Glutamatergic neuron (in vitro differentiated cells): Measurements from ENCODE around the gene SLC35G3. TPM values are rescaled to one million over a fixed set of nuclear protein-coding genes. Genes with fewer than 3 reads are reported as not detected.
A peak's percentile ranks its signal among the peaks of the same experiment; 100 is the strongest.
"Not testable (repeated sequence)": the region's sequence is repeated elsewhere in the genome, so short reads cannot be mapped to it uniquely, and the experiment has no call there.

ENCODE experiments used
- DNase-seq: peaks from one replicate; pipeline ENCODE4 v3.0.0; 2022
- H3K27ac Mint-ChIP-seq: one replicate; pipeline ENCODE4 v1.8.0; 2020; ENCODE audit warnings: mild to moderate bottlenecking, mixed read lengths, inconsistent platforms; ENCODE audit not compliant: unreplicated experiment
- H3K27me3 Mint-ChIP-seq: one replicate; pipeline ENCODE4 v1.8.0; 2020; ENCODE audit warnings: mild to moderate bottlenecking, moderate library complexity, mixed read lengths, inconsistent platforms; ENCODE audit not compliant: unreplicated experiment
- H3K36me3 Mint-ChIP-seq: one replicate; pipeline ENCODE4 v1.8.0; 2020; ENCODE audit warnings: mild to moderate bottlenecking, mixed read lengths, inconsistent platforms; ENCODE audit not compliant: unreplicated experiment
- H3K4me1 Mint-ChIP-seq: one replicate; pipeline ENCODE4 v1.8.0; 2020; ENCODE audit warnings: mild to moderate bottlenecking, low read depth, mixed read lengths, inconsistent platforms; ENCODE audit not compliant: unreplicated experiment
- H3K4me3 Mint-ChIP-seq: one replicate; pipeline ENCODE4 v1.8.0; 2020; ENCODE audit warnings: mild to moderate bottlenecking, mixed read lengths, inconsistent platforms; ENCODE audit not compliant: unreplicated experiment
- H3K9me3 Mint-ChIP-seq: one replicate; pipeline ENCODE4 v1.8.0; 2020; ENCODE audit warnings: mild to moderate bottlenecking, moderate library complexity, mixed read lengths, inconsistent platforms; ENCODE audit not compliant: unreplicated experiment
- CTCF ChIP-seq: fragments of 200-600 bp; sonication (generic); IDR thresholded peaks from one replicate; pipeline ENCODE4 v1.5.0; 2021; ENCODE audit not compliant: partially characterized antibody, unreplicated experiment
- total RNA-seq: library from RNA; stranded (reverse); fragmentation: NEBNext Ultra II Directional; extraction: Animal tissue kit (Norgen Biotek cat#: 25700); gene quantifications from one replicate; pipeline ENCODE4 v1.2.1, GENCODE V29; 2021; ENCODE audit not compliant: unreplicated experiment

SLC35G3 gene
- total RNA-seq, 1 donor from 2014 or later = not detected

GRCh38 chr17:35212668-35213067 lies 18.5 kb upstream of the SLC35G3 start:
- no peak overlapping the region for H3K27ac Mint-ChIP-seq
- no peak for TF ChIP-seq CTCF
- H3K9me3 Mint-ChIP-seq = no peaks in the 10 kb centered on the region
- no peaks in the 10 kb centered on the region for H3K36me3 Mint-ChIP-seq
- H3K27me3 Mint-ChIP-seq = peaks cover 4% of the 10 kb centered on the region
- no peaks in the 10 kb centered on the region for H3K4me1 Mint-ChIP-seq
- H3K4me3 Mint-ChIP-seq = no peak overlapping the region
- no peak for DNase-seq

GRCh38 chr17:35210741-35211140 lies 16.5 kb upstream of the SLC35G3 start:
- H3K4me1 Mint-ChIP-seq = no peaks in the 10 kb centered on the region
- no peak overlapping the region for H3K27ac Mint-ChIP-seq
- H3K4me3 Mint-ChIP-seq = no peak overlapping the region
- DNase-seq = no peak
- no peaks in the 10 kb centered on the region for H3K36me3 Mint-ChIP-seq
- no peak for TF ChIP-seq CTCF
- H3K9me3 Mint-ChIP-seq = no peaks in the 10 kb centered on the region
- peaks cover 4% of the 10 kb centered on the region for H3K27me3 Mint-ChIP-seq

GRCh38 chr17:35202582-35202981 lies 8.4 kb upstream of the SLC35G3 start:
- H3K4me3 Mint-ChIP-seq, DNase-seq, H3K27me3 Mint-ChIP-seq, H3K4me1 Mint-ChIP-seq, H3K27ac Mint-ChIP-seq, H3K9me3 Mint-ChIP-seq, H3K36me3 Mint-ChIP-seq: not testable (repeated sequence)

- H3K4me3 Mint-ChIP-seq, DNase-seq, H3K27me3 Mint-ChIP-seq, H3K4me1 Mint-ChIP-seq, H3K27ac Mint-ChIP-seq: not testable (repeated sequence)
- Mint-ChIP-seq H3K9me3 (peaks cover 14% of the 10 kb centered on the region), H3K36me3 (peaks cover 23% of the 10 kb centered on the region)
Observed at GRCh38 chr17:35195062-35195461, 869 bp upstream of the SLC35G3 start.

- no peak overlapping the region for H3K4me3 Mint-ChIP-seq
- H3K9me3 Mint-ChIP-seq = peaks cover 14% of the 10 kb centered on the region
- peak overlapping the region; percentile 62 for H3K27ac Mint-ChIP-seq
- peaks cover 23% of the 10 kb centered on the region for H3K36me3 Mint-ChIP-seq
- TF ChIP-seq CTCF = no peak
- no peaks in the 10 kb centered on the region for H3K4me1 Mint-ChIP-seq
- no peak for DNase-seq
- no peaks in the 10 kb centered on the region for H3K27me3 Mint-ChIP-seq
Observed at GRCh38 chr17:35192708-35193107, 1.5 kb downstream of the SLC35G3 start.

- no peak overlapping the region for H3K4me3 Mint-ChIP-seq
- TF ChIP-seq CTCF = no peak
- peaks cover 16% of the 10 kb centered on the region for H3K36me3 Mint-ChIP-seq
- H3K4me1 Mint-ChIP-seq = no peaks in the 10 kb centered on the region
- DNase-seq = no peak
- H3K27ac Mint-ChIP-seq = no peak overlapping the region
- no peaks in the 10 kb centered on the region for H3K27me3 Mint-ChIP-seq
- peaks cover 8% of the 10 kb centered on the region for H3K9me3 Mint-ChIP-seq
Observed at GRCh38 chr17:35191001-35191695, 3.0 kb downstream of the SLC35G3 start.
